HG03139 (cell line): ENCODE results near the gene EIF3F.
"Not testable (repeated sequence)": the region's sequence is repeated elsewhere in the genome, so short reads cannot be mapped to it uniquely, and the experiment has no call there.

Experiments used
- ATAC-seq: cut with Tn5 transposase; IDR thresholded peaks from one replicate; pipeline ENCODE4 v1.9.1; 2021; ENCODE audit not compliant: unreplicated experiment

EIF3F gene

DNA sequence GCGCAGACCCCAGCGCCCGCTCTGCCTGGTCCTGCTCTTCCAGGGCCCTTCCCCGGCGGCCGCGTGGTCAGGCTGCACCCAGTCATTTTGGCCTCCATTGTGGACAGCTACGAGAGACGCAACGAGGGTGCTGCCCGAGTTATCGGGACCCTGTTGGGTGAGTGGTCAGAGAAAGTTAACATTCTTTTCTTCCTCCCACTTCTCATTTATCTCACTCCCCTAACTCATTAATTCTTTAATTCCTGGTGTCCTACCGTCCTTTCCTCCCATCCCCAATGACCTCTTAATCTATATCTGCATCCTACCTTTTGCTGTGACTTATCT, 385 bp downstream of the EIF3F start:
- ATAC-seq = not testable (repeated sequence)

DNA sequence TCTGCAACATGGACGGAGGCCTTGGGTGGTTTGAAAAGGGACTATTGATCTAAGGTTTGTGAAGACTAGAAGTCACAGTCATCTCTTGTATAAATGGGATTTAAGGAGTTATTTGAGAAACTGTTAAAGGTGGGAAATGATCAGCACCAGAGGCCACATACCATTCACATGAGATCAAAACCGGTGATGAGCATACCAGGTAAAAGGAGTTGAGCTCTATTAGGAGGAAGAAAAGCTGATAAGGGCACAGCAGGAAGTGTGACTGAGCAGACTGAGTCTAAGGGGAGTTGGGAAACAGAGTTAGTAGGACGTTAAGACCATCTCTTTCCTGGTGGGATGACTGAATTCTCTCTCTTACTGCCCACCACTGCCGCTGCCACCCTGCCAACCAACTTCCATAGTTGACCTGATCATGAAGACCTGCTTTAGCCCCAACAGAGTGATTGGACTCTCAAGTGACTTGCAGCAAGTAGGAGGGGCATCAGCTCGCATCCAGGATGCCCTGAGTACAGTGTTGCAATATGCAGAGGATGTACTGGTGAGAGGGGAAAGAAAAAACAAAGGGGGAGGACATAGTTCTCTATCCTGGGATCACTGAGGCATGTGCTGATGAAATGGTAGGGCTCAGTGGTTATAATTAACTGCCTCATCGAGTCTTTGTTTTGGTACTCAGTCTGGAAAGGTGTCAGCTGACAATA, 7.6 kb downstream of the EIF3F start:
- ATAC-seq = no peak

DNA sequence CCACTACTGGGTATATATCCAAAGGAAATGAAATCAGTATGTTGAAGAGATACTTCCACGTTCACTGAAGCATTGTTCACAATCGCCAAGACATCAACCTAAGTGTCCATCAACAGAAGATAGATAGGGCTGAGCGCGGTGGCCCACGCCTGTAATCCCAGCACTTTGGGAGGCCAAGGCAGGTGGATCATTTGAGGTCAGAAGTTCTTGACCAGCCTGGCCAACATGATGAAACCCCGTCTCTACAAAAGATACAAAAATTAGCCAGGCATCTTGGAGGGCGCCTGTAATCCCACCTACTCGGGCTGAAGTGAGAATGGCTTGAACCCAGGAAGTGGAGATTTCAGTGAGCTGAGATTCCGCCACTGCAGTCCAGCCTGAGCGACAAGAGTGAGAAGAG, 12.7 kb downstream of the EIF3F start:
- ATAC-seq = no peak

DNA sequence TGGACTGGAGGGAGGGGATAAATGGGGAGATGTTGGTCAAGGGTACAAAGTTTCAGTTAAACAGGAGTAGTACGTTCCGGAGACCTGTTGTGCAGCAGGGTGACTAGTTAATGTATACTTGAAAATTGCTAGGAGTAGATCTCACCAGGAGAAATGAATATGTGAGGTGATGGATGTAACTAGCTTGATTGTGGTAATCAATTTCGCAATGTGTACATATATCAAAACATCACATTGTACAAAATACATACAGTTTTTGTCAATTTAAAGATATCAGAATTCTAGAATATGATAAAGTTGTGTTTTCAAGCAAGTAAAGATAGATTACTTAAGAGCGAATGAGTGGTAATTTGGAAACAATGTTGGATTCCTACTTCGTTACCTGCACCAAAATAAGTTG, 13.3 kb downstream of the EIF3F start:
- no peak for ATAC-seq

DNA sequence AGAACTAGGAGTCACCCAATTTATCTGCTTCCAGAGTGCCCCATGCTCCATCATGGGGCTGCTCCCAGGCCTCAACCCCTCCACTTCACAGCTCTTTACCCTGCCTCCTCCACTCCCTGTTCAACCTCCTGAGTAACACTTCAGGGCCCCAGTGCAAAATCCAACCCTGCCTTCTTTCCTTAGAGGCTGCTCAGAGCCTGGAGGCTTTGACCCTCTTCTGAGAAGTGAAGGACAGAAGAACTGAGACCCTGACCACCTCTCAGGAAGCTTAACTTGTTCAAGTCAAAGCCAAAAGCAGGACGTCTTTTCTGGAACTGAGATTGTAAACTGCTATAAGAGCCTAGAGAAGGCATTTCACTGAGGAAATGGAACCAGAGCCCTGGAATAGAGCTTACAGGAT, 15.5 kb downstream of the EIF3F start:
- ATAC-seq = no peak

DNA sequence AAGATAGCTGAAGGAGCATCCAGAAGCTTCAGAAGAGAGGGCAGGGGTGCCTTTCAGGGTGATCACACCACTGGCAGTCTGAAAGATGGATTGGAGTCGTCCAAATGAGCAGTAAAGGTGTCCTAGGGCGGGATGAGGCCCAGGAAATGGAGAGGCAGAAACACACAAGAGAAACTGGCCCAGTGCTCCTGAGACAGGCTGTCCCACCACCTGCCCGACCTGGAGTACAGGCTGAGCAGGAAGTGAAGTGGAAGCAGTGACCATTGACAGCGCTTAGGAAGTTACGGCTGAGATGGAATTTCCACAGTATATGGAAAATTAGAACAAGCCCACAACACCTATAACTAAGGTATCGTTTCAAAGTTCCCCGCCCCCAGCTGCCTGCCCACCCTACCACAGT, 16.1 kb downstream of the EIF3F start:
- ATAC-seq = no peak

DNA sequence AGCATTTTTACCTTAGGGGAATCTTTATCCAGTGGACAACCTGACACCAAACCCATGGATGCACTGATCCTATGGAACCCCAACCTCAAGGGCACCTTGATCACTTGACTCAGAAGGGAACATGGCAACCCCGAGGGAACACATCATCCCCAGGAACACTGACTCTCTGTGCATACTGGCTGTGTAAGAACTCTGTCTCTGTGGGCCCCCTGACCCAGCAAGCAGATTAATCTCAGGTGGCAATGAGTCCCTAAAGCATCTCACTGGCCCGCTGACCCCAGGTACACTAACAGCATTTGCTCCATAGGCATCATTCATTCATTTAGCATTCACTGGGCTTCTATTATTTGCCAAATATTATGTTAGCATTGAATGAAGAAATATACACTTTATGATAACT, 16.9 kb downstream of the EIF3F start:
- ATAC-seq = no peak

DNA sequence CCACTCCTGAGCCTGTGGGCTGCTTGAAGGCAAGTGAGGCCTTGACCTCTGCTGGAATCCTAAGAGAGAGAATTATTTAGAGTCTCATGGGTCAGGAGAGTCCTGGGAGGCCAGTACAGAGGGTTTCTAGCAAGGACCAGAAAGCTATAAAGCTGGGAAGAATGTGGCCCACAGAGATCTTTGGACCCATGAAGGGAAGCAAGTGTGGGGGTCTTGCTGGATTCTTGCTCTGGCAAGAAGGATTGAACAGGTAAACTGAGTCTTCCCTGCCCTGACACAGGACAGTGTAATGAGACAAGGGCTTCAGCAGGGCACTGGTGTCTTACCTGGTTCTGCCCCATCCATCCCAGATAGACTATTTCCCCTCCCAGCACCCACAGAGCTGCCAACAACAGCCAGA, 18.4 kb downstream of the EIF3F start:
- no peak for ATAC-seq

DNA sequence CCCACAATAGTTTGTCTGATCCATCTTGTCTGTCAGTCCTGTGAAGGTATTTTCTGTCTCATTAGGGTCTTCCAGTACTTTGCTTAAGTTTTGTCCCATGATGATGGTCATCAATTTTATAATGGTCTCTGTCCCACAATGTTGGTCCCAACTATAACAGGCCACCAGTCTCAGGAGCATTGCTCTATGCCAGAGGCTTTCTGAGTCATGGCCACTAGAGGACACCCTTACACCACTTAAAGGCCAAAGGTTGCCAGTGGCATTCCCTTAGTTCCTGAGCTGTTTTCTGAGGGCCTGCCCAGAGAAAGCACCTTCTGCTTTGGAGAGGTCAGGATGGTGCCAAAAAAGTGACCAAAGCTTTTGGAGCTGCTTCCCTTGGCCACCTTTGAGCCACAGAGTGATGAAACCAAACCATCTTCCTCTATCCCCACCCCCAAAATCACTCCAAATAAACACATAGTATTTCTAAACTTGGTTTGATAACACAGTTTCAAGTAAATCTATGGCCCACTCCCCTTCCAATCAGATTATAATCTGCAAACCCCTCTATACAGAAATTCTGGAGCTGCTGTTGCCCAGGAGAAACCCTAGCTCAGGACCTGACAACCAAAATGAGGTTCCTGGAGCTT, 19.3 kb downstream of the EIF3F start:
- no peak for ATAC-seq

DNA sequence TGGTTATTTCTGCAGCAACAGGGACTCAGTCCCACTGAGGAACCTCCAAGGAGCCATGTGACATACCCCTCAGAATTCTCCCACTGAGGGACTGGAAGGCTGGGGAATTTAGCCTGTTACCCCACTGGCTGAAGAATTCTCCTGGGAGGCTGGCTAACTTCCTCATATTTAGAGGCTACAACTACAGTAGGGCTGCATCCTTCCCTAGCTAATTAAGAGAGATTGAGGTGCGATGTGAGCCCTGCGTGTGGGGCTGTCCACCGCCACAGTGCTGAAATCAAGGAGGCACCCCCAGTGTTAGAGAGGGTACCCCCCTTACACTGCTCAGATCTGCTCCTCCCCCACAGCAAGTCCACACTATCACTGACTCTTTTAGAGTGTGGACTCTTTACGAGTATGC, 21.1 kb downstream of the EIF3F start:
- no peak for ATAC-seq

DNA sequence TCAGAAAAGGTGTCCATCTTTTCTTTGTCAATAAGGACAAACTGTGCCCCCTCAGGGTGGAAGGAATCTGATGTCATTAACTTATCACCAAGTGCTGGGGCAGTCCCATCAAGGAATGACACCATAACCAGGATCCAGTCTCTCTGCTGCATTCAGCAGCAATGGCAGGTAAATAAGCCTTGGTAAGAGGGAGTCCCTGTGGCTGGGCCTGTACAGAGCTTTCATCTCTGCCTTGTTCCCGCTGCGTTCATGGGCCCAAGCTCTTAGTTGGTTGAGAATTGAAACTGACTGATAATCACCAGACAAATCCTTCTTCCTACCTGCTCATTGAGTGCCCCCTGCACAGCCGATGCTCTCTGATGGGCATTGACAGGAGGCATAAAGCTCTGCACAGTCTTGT, 22.7 kb downstream of the EIF3F start:
- no peak for ATAC-seq

DNA sequence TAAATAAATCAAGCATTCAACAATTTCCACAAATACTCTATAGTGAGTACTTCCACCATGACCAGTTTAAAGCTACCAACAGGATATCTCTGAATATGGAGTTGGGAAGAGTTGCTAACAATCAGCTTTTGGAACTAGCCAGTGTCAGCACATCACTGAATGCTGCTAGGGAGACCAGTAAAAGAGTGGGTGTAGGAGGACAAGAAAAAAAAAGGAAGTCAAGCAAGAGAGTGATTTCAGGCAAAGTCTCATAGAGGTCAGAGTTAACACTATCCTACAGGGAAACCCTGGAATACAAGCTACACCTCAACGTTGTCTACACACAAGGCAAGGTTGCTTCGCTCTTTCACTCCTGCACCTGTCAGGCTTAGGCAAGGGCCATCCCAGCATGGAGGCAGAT, 24.2 kb downstream of the EIF3F start:
- no peak for ATAC-seq

DNA sequence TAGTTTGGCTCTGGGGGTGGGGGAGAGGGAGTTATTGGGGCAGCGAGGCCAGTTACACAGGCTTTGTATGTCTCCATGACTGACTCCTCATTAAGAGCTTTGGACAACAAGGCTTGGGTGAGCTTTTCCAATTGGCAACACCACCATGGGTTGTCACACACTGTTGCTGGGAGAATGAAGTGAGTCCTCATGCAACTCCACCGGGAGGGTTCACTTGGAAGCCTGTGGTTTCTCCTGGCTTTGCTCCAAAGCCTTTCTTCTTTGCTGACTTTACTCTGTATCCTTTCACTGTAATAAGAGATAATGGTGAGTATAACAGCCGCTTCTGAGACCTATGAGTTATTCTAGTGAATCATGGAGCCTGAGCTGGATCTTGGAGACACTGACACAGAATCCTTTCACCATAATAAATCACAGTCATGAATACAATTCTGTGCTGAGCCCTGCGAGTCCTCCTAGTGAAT, 24.9 kb downstream of the EIF3F start:
- no peak for ATAC-seq

DNA sequence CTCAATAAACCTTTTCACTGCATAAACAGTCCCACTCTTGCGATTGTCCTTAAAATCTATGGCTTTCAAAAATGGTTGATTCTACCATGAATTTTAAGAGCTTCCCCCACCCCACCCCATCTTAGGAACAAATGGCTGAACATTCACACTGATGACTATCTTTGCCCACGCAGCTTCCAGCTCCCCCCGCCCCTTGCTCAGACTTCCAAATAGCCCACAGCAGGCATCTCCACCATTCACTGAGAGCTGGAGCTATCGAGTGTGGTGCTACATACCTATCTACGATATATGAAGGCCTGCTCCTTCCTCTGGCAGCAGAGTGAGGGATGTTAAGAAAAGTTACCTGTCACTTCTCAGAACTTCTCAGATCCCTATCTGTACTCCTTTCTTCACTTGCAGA, 26.7 kb downstream of the EIF3F start:
- ATAC-seq = no peak

DNA sequence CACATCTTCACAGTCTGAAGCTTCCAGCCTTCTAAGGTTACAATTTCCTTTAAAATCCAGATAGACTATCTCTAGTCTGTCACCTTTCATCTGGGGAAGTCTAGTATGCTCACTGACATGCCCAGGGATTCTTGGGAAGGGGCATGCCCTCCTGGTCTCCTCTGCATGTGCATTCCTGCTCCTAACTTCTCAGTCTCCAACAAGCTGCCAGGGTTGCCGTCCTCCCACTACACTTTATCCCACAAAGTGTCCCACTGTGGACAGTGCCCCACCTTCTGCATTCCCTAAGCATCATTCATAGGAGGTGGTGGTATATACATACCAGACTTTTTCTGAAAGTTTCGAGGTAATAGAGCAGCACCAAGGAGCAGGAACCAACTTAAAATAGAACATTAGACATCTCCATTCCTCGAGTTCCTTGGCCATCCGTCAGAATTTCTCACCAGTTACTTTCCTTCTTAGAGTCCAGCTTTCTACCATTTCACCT, 28.7 kb downstream of the EIF3F start:
- ATAC-seq = no peak

DNA sequence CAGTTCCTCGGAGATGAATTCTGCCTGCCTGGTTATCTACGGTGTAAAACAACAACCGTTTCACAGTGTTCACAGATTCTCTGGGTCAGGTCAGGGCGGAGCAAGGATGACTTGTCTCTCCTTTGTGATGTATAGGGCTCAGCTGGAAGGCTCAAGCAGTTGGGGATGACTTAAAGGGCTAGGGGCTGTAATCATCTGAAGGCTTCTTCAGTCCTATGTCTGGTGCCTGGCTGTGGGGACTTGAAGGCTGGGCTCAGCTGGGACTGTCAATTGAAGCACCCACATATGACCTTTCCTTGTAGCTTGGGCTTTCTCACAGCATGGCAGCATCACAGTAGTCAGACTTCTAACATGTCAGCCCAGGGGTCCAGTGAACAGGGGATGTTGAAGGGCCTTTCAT, 29.3 kb downstream of the EIF3F start:
- ATAC-seq = no peak

DNA sequence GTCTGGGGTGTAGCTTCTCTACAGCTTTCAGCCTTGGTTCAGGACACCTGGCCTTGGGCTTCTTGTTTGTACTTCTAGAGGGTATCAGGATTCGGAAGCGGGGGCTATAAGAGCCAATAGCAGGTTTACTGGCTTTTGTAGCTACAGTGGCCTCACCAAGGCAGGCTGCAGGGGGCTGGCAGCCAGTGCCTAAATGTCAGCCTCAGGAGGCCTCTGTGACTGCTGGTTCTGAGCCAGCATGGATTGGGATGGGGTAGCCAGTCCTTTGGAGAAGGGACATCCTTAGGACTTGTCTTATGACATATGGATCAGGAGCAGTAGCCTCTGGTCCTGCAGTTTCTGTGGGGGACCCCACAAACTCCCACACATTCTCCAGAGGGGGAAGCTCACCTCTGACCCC, 29.9 kb downstream of the EIF3F start:
- no peak for ATAC-seq

DNA sequence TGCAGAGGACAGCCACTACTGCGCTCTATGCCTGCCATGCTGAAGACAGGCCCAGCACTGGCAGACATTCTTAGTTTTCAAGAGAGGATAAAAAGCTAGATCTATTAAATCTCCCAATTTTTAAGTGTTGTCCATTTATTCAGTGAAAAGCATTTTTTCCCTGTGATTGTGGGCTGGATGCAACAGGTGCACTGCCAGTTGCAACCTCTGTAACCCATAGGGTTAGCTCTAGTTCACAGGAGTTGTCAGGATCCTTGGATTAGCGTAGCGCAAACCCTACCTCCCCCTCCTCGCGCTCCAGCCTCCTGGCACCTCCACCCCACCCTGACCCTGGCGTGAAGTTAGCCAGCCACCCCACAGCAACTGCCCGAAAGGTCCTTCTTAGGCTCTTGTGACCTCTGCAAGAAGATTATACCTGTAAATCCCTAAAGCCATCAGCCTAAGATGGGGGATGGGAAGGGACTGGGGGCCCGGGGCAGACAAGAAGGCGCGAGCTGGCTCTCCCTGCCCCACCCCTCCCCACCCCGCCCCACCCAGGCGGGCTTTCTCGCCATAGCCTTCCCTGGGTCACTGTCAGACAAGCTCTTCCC, 30.9 kb downstream of the EIF3F start:
- no peak for ATAC-seq

DNA sequence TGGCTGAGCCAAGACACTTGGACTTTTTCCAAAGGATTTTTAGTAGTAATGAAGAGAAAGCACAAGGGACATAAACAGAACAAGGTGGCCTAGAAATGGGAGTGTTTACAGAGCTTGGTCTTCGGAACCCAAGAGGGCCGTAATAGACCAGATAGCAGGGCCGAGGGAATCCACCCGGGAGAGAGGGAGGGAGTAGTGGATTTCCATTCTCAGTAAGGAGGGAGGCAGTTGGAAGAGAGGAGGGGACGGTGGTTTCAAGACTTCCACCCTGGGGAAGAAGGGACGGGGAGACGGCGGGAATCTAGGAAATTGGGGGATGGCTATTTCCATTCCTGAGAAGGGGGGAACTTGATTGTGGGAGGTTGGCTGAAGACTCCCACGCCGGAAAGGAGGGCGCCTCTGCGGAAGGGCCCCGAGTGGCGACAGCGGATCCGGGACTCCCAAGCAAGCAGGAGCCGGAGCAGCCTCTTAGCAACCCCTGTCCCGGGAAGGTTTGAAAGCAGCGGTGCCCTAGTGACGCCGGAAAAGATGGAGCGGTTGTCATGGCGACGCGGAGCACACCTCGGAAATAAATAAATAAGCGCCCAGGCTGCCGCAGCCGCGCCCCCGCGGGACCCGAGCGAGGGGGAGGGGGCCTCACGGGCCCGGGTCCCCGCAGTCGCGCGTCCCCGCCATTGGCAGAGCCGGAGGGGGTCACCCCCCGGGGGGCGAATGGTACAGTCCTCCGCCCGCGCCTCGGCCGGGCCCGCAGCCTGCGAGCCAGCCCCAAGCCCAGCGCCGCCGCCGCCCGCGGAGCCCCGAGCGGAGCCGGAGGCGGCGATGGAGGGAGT, 31.6 kb downstream of the EIF3F start:
- ATAC-seq = no peak

DNA sequence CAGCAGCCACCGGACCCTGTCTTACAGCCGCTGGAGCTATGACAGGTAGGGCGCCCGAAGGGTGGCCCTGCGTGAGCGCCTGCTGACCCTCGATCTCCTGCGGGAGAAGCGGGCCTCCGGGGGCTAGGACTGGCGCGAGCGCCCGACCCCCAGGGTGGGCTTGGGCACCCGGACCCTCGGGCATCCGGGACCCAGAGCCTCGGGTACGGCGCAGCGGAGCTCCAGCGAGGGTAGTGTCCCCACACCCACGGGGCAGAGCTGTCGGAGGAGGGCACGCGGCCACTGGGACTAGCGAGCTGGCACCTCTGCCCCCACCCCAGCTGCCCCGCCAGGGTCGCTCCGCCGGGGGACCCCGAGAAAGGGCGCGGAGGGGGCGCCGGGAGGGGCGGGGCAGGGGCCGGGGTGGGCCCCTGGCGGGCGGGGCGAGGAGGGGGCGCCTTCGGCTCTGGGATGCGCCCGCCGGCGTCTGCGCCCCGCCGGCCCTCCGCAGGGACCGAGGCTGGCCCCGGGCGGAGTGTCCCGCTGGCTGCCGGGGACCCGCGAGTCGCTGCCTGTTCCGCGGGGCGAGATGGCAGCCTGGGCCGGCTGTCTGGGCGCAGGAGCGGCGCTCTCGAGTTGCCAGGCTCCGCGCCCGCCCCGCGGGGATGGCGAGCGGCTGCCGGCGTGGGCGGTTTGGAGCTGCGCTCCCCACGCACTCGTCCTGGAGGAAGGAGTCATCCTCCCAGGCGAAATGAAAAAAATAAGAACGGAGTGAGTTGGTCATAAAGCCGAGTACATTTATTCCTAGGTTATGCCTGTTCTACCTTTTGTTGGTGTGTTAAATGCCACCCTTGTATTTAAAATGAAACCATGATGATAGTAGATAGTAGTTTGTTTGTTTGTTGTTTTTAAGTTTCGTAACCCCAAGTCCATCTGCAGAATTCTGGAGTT, 32.4 kb downstream of the EIF3F start:
- ATAC-seq = no peak

DNA sequence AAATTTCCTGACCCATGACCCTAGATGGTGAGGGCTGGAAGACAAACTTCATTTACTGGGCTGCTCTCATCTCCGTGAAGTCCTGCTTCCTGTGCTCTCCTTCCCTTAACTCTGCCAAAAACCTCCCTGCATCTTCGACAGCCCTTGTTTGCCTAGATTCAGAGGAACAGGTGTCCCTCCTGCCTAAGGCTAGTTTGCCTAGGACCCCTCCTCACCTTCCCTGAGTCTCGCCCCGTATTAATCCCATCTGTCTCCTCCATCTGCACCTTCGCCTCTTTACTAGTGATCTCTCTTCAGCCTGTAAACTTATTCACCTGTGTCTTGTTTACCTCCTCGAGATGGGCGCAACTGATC, 33.1 kb downstream of the EIF3F start:
- no peak for ATAC-seq
